Stimulated activated CD8-positive, alpha-beta memory T cell treated with anti-CD3 and anti-CD28 coated beads, Interleukin-4, amount 100 ng/mL, for 24 hours (primary cell): ENCODE results near the gene HIC2.
"Not testable (repeated sequence)": the region's sequence is repeated elsewhere in the genome, so short reads cannot be mapped to it uniquely, and the experiment has no call there.

Experiments used
- DNase-seq: peaks from one replicate; pipeline ENCODE4 v3.0.0-alpha.2; 2020; ENCODE audit warnings: low read depth

HIC2 gene

DNA sequence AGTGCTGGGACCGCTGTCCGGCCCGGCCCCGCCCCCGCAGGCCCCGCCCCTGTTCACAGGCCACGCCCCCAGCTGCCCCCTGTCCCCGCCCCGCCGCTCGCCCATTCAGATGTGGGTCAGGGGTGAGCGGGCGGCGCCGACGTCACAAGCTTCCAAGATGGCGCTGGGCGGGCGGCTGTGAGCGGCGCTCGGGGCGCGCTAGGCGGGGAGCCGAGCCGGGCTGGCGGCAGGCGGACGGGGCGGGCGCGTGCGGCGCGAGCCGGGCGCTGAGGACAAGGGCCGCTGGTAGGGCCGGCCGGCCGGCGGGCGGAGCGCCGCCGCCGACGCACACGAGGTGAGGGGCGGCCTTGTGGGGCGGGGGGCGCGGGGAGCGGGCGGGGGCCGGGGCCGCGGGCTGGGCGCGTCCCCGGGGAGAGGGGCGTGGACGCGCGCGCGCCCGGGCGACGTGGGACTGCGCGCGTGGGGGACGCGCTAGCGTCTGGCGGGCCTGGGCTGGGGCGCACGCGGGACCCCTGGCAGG lies at the start of gene HIC2:
TSS of gene HIC2 (plus strand) at position 145 of the 520 bp plus-strand sequence. CDS start 25,461 bp downstream, outside the sequence.
- not testable (repeated sequence) for DNase-seq

GRCh38 chr22:21368603-21369310 lies 48.4 kb upstream of the HIC2 start:
- DNase-seq, result not testable (repeated sequence)

- not testable (repeated sequence) for DNase-seq
These were observed 41.3 kb upstream of the HIC2 start for GRCh38 chr22:21375880-21376279.

GRCh38 chr22:21383701-21384467 lies 33.3 kb upstream of the HIC2 start, which contains the start of gene RIMBP3B:
Gene RIMBP3B (plus strand): TSS chr22:21383751. CDS start chr22:21383859, 108 bp downstream.
- not testable (repeated sequence) for DNase-seq

GRCh38 chr22:21384468-21385357 lies 32.5 kb upstream of the HIC2 start:
- DNase-seq, result not testable (repeated sequence)

- not testable (repeated sequence) for DNase-seq
These were observed 27.7 kb upstream of the HIC2 start for GRCh38 chr22:21389480-21389879.

- not testable (repeated sequence) for DNase-seq
These were observed 27.2 kb upstream of the HIC2 start for GRCh38 chr22:21390013-21390412.

GRCh38 chr22:21394613-21395012 lies 22.6 kb upstream of the HIC2 start:
- not testable (repeated sequence) for DNase-seq

- DNase-seq, result not testable (repeated sequence)
These were observed 15.8 kb upstream of the HIC2 start for GRCh38 chr22:21401197-21401969.

- DNase-seq, result not testable (repeated sequence)
These were observed 14.3 kb upstream of the HIC2 start for GRCh38 chr22:21402763-21403314.

- not testable (repeated sequence) for DNase-seq
These were observed 10.0 kb upstream of the HIC2 start for GRCh38 chr22:21407139-21407538.

DNA sequence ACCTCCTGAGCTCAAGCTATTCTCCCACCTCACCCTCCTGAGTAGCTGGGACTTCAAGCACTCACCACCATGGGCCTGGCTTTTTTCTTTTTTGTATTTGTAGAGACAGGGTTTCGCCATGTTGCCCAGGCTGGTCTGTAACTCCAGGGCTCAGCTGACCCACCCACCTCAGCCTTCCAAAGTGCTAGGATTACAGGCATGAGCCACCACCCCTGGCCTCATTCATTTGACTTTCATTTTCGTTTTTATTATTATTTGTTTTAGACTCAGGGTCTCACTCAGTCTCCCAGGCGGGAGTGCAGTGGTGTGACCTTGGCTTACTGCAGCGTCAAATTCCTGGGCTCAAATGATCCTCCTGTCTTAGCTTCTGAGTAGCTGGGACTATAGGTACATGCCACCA lies 9.4 kb upstream of the HIC2 start:
- DNase-seq, result not testable (repeated sequence)

- DNase-seq, result not testable (repeated sequence)
These were observed 796 bp upstream of the HIC2 start for GRCh38 chr22:21416375-21416774.

DNA sequence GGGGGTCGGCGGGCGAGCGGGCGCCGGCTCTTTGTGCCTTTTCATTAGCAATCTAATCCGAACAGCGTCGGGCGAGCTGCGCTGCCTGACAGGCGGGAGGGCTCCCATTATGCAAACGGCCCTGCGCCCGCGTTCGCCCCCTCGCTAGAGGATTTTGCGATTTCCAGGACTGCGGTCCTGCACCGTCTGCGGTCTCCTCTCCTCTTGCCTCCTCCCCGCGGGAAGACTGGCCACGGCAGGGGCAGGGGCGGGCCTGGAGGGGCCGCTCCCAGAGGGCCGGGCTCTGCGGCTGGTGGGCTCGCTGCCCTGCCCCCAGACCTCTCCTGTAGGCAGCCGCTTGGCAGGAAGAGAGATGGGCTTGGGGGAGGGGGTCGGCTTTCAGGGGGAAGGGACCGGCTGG lies 682 bp downstream of the HIC2 start:
- DNase-seq, result not testable (repeated sequence)

GRCh38 chr22:21418974-21419638 lies 1.9 kb downstream of the HIC2 start:
- not testable (repeated sequence) for DNase-seq

GRCh38 chr22:21420180-21420763 lies 3.1 kb downstream of the HIC2 start:
- DNase-seq, result not testable (repeated sequence)

- not testable (repeated sequence) for DNase-seq
These were observed 7.0 kb downstream of the HIC2 start for GRCh38 chr22:21424084-21424709.

GRCh38 chr22:21434378-21435233 lies 17.4 kb downstream of the HIC2 start:
- not testable (repeated sequence) for DNase-seq
